GM18873 (cell line): ENCODE data around the gene MOB3B.
A peak's percentile ranks its signal among the peaks of the same experiment; 100 is the strongest.

Experiments used
- ATAC-seq: cut with Tn5 transposase; IDR thresholded peaks from one replicate; pipeline ENCODE4 v1.9.1; 2021; ENCODE audit warnings: mild to moderate bottlenecking, moderate library complexity, moderate number of reproducible peaks; ENCODE audit not compliant: unreplicated experiment, low FRiP score

MOB3B gene

DNA sequence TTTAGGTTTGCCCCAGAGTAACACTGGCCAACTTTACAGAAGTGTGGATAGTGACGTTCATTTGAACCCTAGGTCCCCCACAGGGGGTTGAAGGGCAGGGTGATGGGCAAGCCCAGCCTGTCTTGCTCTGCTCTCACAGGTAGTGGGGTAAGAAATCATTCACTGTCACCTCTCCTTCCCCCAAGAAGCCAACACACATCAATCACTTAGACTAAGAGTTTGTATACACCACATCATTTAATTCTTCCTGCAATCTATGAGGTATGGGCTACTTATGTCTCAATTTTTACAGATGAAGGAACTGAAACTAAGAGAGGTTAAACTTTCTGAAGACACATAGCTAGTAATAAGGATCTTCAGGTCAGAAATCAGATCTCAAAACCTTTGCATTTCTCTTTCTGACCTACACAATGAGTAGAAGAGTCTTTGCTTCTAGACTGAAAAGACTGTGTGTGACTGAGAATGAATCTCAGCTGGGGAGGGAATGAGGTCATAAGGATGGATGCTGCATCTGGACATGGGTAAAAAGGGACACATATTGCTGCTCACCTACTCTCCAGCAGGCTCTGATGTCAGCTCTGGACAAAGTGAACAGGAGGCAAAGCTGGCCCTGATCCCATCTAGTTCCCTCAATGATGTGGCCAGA is 151.7 kb downstream of the MOB3B start:
- ATAC-seq = peak; percentile 84

DNA sequence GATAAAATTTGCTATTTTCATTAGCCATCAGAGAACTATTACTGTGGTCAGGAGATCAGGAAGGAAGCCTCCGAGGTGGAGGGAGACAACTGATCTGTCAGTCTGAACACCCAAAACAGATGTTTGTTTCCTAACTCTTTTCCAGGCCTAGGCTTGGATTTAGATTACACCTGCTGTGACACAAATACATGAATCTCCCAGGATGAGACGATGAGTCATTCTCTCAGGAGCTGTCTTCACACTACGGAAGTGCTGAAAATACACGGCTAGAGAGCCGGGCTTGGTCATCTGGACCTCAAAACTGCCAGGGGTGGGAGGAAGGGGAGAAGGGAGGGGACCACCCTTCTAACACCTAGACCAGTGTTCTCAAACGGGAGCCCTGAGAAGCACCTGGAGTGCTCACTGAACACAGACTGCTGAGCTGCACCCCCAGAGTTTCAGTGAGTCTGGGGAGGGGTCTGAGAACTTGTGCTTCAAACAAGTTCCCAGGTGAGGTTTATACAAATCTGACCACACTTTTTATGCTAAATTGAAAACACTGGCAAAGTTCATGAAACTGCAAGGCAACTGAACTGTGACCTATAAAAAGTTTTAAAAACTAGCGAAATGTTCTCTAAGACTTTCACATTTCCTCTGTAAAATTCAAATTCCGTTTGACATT is 152.3 kb downstream of the MOB3B start:
- peak; percentile 15 for ATAC-seq

DNA sequence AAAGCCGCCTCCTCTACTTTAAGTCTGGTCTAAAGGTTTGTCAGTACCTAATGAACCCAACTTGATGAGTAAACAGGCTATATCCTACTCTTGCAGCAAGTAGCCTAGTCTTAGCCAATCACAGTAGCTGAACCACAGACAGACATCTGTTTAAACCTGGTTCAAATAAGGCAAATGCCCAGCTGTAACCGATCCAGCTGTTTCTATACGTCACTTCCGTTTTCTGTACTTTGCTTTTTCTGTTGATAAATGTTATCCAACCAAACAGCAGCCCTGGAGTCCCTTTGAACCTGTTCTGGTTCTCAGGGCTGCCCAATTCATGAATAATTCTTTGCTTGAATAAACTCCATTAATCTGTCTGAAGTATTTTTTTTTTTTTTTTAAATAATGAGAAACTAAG is 155.8 kb downstream of the MOB3B start:
- ATAC-seq = no peak

DNA sequence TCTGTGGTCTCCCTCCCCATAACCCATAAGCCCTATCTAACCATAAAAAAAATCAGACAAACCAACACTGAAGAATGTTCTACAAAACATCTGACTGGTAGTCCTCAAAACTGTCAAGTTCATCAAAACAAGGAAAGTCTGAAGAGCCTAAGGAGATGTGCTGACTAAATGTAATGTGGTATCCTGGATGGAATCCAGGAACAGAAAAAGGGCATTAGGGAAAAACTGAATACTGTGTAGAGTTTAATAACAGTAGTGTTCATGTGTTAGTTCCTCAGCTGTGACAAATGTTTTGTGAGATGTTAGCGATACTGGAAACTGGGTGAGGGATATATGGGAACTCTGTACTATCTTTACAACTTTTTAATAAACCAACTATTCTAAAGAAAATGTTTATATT is 157.0 kb downstream of the MOB3B start:
- ATAC-seq = no peak

DNA sequence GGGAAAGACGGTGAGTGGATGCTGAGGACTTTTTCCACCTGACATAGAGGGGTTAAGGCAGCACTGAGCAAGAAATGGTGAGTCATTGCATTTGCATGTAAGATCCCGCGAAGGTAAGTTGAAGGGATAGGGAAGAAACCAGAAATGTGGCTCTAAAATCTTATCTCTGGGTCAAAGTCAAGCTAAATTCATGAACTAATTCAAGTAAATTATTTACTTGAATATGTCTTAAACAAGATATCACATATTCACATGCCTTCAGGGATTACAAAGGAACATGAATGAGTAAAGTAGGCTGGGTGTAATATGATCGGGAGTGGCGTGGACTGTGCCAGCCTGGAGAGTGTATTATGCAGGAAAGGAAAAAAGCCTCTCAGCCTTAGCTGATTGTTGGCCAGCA is 158.2 kb downstream of the MOB3B start:
- no peak for ATAC-seq

DNA sequence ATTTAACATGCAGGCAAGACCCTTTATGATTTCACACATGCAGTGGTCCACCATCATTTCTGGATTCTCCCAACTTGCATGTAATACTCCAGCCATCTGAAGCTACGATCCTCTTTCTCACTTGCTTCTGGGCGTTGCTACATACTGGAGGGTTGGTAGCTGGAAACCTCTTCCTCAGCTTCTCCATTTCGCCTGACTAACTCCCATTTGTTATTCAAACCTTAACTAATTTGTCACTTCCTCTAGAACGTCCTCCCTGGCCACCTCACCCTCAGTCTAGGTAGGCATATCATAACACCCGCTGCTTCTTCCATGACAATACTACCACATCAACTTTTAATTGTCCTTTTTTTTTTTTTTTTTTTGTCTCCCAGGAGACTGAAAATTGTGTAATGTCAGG is 160.0 kb downstream of the MOB3B start:
- ATAC-seq = no peak

DNA sequence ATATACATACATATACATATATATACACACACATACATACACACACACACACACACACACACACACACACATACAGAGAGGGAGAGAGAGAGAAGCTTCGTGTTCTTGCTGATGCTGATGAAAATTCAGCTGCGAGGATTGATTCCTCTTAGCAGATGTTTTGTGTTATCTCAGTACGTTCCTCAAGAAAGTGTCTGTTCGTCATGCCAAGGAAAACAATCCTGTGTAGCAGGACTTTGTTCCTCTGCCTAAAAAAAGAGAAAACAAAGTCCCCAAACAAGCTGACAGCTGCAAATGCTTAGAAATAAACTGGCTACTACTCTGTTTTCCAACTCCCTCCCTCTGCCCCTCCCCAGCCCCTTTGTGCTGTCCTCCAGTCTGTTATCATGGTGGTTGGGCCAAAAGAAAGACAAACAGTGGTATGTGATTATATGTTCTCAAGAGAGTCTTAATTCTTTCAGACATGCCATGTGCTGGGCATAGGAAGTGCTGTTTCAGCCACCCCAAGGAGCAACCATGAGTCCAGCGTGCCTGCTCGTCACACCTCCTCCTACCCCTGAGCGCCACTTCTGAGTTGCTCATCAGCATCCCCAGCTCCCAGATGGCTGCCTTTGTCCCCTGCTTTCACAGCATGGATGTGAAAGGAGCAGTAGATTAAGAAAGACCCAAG is 161.2 kb downstream of the MOB3B start:
- ATAC-seq = no peak

DNA sequence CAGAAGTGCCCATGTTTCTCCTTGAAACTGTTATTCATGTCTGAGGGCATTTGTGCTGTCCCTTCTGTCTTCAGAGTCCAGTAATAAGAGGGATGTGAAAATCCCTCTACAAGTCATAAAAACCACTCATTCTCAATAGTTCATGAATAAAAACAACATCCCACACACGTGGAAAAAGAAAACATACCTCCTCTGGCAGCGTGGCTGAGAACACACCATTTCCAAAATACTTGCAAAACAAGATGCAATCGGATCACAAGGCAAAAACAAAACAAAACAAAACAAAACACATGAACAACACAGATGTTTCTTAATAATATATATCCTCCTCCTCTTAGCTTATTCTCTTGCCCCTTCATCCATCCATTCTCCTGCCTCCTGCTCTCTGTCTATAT is 161.7 kb downstream of the MOB3B start:
- no peak for ATAC-seq

DNA sequence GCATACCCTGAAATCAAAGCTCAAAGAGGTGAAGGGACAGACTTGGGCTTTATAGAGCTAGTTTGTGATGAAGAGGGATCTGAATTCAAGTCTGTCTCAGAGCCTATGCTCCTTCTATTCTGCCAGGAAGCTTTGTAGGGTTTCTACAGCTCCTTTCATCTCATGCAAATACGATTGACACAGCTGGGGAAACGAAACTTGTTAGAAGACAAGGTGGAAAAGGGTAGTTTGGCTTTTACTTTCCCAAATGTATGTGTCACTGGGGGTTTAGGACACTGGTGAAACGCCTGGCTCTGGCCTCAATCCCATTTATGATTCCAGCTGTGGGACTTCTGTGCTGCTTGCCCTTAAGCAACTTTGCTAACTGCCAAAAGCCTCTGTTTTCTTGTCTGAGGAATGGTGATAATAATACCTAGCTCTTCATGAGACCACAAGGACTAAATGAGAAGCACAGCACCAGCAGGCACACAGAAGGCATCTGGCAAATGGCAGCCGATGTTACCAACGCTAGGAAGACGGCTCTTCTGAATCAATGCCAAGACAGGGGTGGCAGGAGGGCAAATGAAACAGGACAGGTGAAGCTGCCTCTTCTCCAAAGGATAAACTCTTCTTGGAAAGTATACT is 162.3 kb downstream of the MOB3B start:
- ATAC-seq = peak; percentile 79

DNA sequence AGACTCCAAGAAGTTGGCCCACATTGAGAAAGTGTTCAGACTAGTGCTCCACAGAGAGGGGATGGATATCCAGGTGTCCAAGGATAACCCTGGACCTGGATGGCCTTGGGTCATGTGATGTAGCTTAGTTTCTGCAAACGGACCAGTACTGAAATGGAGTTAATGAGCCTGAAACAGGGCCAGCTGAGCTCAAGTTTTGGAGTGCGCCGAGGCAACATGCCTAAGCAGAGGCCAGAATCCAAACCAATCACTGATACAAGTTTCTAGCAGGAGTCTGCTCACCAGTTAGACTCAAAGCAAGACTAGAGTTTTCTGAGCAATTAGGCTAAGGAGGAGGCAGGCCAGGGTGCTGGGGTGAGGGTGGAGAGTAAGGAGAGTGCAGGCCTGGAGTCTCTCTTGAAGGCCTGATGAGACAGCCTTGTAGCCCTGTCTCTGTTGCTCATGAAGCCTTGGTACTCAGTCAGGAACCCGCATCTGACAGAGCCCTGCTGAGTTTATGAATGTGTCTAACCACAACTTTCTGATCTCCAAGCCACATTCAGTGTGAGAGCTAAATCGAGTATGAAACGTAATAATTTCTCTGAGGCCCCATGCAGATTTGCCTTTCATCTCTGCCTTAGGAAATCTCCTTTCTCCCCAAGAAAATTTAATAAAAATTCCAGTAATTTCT is 163.8 kb downstream of the MOB3B start:
- ATAC-seq = peak; percentile 83

DNA sequence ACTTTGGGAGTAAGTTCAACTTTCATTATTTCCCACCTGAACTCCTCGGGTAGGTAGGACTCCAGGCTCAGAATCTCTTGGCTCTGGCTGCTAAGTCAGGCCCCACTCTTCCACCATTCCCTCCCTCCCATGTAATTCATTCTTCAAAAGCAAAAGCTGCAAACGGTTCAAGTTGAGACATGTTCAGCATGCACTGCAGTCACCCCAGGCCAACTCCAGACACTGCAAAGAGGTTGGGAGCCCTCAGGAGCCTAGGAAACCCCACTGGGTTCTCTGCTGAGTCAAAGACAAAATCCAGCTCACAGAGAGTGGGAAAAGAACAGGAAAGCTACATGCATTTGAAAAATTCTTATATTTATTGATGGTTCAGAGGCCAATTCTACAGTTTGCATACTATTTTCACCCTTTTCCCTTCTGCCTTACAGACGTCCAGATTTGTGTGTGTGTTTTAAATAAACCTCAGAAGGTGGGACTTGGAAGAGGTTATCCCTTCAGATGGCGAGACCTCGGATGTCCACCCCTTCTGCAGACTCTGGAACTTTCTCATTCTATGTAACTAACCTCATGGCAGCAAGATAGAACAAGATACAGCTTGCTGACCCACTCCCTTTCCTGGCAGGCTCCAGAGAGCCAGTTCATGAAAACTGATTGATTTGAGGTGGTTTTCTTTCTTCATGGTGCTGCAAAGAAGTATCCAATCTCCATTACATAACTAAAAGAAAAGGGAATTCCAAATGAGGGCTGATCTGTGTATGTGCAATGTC is 167.0 kb downstream of the MOB3B start:
- ATAC-seq = no peak

DNA sequence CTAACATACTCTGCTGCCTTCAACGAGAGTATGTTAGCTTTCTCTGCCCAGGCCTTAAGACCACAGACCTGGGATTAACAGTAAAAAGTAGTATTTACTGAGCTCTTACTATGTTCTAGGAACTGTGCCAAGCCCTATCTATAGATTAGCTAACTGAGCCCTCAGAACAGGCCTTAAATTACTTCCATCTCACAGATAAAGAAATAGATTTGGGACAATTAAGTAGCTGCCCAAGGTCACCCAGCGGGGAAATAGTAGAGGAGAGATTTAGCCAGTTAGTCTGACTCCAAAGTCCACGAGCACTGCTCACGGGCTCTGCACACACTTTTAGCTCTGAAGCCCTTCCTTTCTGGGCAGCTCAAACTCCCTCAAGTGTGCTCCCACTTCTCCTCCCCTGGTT is 168.1 kb downstream of the MOB3B start:
- ATAC-seq = no peak

DNA sequence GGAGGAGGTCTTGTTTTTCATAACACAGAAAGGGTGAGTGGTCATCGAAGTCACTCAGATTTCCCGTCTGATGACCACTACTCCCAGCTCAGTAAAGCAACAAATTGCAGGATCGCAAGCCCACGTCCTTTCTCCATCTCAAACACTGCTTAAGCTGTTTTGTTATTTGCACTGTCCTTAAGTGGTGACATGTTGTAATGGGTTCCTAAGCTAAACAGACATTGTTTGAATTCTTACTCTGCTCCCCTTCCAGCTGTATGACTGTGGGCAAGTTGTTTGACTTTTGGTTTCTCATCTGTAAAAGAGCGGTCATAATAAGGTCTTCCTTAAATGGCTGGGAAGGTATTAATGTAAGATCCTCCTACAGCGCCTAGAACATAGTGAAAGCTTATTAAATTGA is 169.9 kb downstream of the MOB3B start:
- ATAC-seq = no peak

DNA sequence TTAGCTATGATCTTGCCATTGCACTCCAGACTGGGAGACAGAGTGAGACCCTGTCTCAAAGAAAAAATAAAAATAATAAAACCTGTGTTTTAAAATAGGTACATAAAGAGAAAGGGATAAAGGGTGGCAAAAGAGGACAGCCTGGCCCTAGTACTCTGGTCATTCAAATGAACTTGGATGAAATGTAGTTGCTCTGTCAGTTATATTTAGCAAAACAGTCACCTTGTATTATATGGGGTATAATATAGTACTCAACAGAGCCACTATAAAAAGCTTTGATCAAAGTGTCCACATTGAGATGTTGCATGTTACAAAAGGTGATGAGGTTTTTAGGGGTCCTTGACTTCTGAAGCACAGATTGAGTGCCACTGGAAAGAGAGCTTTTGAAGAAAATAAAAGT is 171.6 kb downstream of the MOB3B start:
- ATAC-seq = no peak

DNA sequence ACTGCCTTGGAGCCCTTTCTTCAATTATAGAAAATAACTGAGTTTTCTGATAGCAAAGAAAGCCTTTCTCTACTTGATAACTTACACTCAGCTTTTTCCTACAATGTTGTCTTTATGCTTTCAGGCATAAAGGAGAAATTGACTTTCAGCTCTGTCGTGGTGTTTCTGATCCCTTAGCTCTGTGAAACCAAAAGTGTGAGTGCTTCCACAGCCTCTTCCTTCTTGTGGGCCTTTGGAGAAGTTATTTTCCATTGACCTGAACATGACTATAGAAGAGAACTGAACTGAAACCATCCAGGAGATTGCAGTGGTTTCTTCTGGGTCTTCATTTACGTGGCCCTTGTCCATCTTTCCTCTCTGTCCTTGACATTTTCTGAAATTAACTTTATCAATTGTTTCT is 173.2 kb downstream of the MOB3B start:
- ATAC-seq = no peak

DNA sequence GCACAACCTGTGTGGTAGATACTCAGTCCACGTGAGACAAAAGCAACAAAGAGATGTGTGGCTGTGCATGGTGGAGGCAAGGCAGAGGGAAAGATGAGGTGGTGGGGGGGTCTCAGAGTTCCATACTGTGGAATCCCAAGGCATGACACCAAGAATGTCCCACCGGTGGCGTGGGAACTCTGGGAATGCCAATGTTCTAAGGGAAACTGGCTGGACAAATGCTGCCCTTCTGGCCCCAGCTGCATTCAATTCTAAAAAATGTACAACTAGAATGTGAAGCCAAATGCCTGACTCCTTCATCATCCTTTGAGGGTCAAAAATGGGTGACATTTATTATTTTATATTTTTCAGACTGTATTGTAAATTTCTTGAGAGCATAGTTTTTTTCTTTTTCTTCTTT is 174.4 kb downstream of the MOB3B start:
- ATAC-seq = no peak

DNA sequence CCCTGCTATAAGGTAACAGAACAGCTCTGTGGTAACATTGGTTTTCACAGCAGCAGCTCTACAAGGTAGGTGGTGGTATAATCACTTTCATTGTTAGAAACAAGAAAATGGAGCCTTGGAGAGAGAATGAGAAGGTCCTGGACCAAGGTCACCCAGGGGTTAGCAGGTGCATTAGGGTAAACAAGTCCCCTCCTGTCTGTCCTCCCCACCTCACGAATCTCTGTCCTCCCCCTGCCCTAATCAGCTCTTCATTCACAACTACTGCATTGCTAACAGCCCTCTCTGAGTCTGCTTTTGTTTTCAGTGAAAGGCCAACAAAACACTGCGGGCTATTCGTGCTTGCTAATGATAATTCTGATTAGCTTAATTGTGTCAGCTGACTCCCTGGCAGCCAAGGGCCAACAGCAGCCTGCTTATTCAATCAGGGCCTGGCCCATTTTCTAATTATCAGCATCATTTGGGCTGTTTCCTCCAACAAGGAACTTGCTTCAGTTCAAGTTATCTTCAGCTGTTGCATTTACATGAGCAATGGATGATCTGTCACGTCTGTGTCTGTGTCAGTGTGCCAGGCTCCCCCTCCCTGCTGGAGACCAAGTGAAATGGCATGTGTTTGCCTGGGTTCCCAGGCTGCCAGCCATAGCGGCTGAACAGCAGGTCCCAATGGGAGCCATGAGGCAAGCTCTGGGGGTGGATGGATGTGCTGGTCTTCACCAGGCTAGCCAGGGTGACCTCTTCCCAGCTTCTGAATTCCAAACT is 176.0 kb downstream of the MOB3B start:
- no peak for ATAC-seq

DNA sequence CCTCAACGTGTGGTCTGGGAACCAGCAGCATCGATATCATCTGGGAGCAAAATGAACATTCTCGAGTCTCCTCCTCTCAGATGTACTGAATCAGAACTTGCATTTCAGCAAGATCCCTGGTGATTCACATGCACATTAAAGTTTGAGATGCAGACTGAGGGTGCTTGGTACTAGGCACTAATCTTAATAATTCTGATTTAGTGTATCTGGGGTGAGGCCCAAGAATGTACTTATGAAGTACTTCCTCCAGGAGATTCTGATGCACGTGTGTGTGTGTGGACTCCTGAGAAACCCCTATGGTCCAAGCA is 176.5 kb downstream of the MOB3B start:
- ATAC-seq = no peak

DNA sequence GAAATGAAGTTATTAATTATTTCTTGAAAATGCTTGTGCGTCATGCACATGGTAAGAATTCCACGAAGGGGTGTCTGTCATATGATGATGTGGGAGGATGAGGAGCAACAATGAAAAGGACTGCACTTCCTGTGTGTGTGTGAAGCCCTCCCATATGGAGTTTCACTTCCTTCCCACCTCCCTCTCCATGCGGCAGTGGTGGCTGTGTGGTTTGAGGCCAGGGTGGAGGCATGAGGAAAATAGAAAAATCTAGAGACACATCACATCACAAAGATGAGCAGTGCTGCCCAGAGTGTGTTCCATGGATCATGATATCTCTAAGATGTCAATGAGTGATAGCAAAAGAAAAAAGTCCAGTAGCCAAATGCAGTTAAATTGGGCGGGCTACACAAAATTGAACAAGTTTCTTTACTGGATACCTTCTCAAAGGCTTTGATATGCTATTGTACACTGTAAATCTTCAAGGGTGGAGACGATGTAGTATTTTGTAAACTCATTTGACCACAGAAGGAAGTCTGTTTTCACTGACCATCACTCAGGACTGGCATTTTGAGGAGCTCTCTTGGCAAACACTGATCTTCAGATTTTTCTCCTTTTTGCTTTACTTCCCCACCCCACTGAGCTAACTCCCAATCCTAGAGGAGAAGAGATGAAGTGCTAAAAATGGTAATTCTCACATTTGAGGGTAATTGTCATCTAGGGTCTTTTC is 177.0 kb downstream of the MOB3B start:
- no peak for ATAC-seq
